WTC11 (cell line): ENCODE results near the gene MRPL55.

Experiments
- ATF2 ChIP-seq: sonication (generic); formaldehyde crosslinking; IDR thresholded peaks from 2 replicates; pipeline ENCODE4 v1.8.1; 2022; ENCODE audit warnings: low read depth, missing genetic modification reagents, borderline replicate concordance
- GABPB1 ChIP-seq: sonication (generic); formaldehyde crosslinking; IDR thresholded peaks from 2 replicates; pipeline ENCODE4 v1.8.1; 2023; ENCODE audit warnings: mild to moderate bottlenecking, missing genetic modification reagents
- RELA ChIP-seq: sonication (generic); formaldehyde crosslinking; IDR thresholded peaks from 2 replicates; pipeline ENCODE4 v1.8.1; 2022; ENCODE audit warnings: missing genetic modification reagents, mild to moderate bottlenecking, borderline replicate concordance
- STAT6 ChIP-seq: sonication (generic); formaldehyde crosslinking; conservative IDR thresholded peaks from 2 replicates; pipeline ENCODE4 v1.8.1; 2023; ENCODE audit warnings: mild to moderate bottlenecking, low read depth, missing genetic modification reagents, moderate library complexity
- TCF7 ChIP-seq: sonication (generic); formaldehyde crosslinking; IDR thresholded peaks from 2 replicates; pipeline ENCODE4 v1.8.0; 2022; ENCODE audit warnings: mild to moderate bottlenecking, low read depth, missing genetic modification reagents, moderate library complexity
- USF2 ChIP-seq: sonication (generic); formaldehyde crosslinking; IDR thresholded peaks from 2 replicates; pipeline ENCODE4 v1.8.1; 2023; ENCODE audit warnings: mild to moderate bottlenecking, missing genetic modification reagents, moderate library complexity
- ZNF219 ChIP-seq: sonication (generic); formaldehyde crosslinking; IDR thresholded peaks from 2 replicates; pipeline ENCODE4 v1.8.0; 2023; ENCODE audit warnings: missing genetic modification reagents, mild to moderate bottlenecking, borderline replicate concordance
- ZNF416 ChIP-seq: fragments of 250-450 bp; sonication (Bioruptor Pico); IDR thresholded peaks from 2 replicates; pipeline ENCODE4 v1.9.0; 2021; ENCODE audit warnings: mild to moderate bottlenecking, inconsistent platforms
- TF ChIP-seq, protein P1 (sequence below): fragments of 200-600 bp; IDR thresholded peaks from 2 replicates; pipeline ENCODE4 v1.8.0; 2022; ENCODE audit warnings: antibody characterized with exemption

DNA sequence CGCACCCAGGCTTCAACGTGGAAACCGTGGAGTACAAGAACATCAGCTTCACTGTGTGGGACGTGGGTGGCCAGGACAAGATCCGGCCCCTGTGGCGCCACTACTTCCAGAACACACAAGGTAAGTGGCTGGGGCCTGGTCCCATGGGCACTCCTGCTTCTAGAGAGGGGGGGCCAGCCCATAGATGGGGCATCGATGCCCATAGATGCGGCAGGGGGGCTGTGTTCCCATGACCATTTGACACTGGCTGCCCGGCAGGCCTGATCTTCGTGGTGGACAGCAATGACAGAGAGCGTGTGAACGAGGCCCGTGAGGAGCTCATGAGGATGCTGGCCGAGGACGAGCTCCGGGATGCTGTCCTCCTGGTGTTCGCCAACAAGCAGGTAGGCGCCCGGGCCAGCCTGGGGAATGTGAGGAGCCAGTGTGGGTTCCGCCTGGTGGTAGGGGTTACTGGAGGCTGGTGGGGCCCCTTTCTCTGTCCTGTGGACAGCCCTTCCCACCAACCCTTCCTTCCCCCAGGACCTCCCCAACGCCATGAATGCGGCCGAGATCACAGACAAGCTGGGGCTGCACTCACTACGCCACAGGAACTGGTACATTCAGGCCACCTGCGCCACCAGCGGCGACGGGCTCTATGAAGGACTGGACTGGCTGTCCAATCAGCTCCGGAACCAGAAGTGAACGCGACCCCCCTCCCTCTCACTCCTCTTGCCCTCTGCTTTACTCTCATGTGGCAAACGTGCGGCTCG, 11.6 kb downstream of the MRPL55 start:
- TF ChIP-seq RELA, result no peak
- TF ChIP-seq ATF2 (CRISPR knock-in tag), result no peak
- TF ChIP-seq, protein P1, sequence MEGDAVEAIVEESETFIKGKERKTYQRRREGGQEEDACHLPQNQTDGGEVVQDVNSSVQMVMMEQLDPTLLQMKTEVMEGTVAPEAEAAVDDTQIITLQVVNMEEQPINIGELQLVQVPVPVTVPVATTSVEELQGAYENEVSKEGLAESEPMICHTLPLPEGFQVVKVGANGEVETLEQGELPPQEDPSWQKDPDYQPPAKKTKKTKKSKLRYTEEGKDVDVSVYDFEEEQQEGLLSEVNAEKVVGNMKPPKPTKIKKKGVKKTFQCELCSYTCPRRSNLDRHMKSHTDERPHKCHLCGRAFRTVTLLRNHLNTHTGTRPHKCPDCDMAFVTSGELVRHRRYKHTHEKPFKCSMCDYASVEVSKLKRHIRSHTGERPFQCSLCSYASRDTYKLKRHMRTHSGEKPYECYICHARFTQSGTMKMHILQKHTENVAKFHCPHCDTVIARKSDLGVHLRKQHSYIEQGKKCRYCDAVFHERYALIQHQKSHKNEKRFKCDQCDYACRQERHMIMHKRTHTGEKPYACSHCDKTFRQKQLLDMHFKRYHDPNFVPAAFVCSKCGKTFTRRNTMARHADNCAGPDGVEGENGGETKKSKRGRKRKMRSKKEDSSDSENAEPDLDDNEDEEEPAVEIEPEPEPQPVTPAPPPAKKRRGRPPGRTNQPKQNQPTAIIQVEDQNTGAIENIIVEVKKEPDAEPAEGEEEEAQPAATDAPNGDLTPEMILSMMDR, result no peak
- TF ChIP-seq GABPB1 (CRISPR knock-in tag), result no peak
- no peak for TF ChIP-seq ZNF219 (CRISPR knock-in tag)
- no peak for TF ChIP-seq ZNF416 (CRISPR knock-in tag)
- no peak for TF ChIP-seq TCF7 (CRISPR knock-in tag)
- no peak for TF ChIP-seq USF2
- TF ChIP-seq STAT6 (CRISPR knock-in tag), result no peak
